Naive thymus-derived CD4-positive, alpha-beta T cell (primary cell): ENCODE results near the gene S1PR5. TPM values are rescaled to one million over a fixed set of nuclear protein-coding genes. Genes with fewer than 3 reads are reported as not detected.
A peak's percentile ranks its signal among the peaks of the same experiment; 100 is the strongest.

Experiments used
- ATAC-seq: fragments of 150-1000 bp; cut with Tn5 transposase; 2 replicates; pipeline ENCODE4 v1.10.0; 2021; ENCODE audit warnings: mild to moderate bottlenecking, moderate library complexity
- CTCF ChIA-PET: fragments of 350-600 bp; sonication (Branson Sonifier 250); formaldehyde crosslinking; loops from one replicate; lab custom pipeline; 2021; ENCODE audit warnings: antibody characterized with exemption; lab: Charles Lee
- POLR2A ChIA-PET: fragments of 350-600 bp; sonication (Branson Sonifier 250); formaldehyde crosslinking; loops from one replicate; lab custom pipeline; 2021; ENCODE audit warnings: antibody characterized with exemption, inconsistent platforms; lab: Charles Lee
- DNase-seq, 9 donors: peaks; one replicate each; pipeline versions ENCODE4 v3.0.0 to v3.0.0-alpha.2; 2020 to 2022; ENCODE audit warnings: mixed read lengths in 1 of 9
- H3K27ac ChIP-seq: one replicate; pipeline ENCODE4 v1.7.0; 2013; ENCODE audit warnings: mild to moderate bottlenecking, low read depth, low read length, moderate library complexity
- H3K27me3 ChIP-seq, 2 donors: one replicate each; pipeline ENCODE4 v1.7.0; 2013; ENCODE audit warnings: low read length in 2 of 2, mild to moderate bottlenecking in 2 of 2, moderate library complexity in 2 of 2; ENCODE audit not compliant: control insufficient read depth in 2 of 2, insufficient read depth in 2 of 2
- H3K36me3 ChIP-seq, 3 experiments: 1 replicate in 2 of 3; 2 replicates in 1 of 3; pipeline ENCODE4 v1.7.0; 2013; ENCODE audit warnings: low read length in 3 of 3, mild to moderate bottlenecking in 3 of 3, moderate library complexity in 1 of 3; ENCODE audit not compliant: insufficient read depth in 3 of 3, control insufficient read depth in 2 of 3
- H3K4me1 ChIP-seq, 2 donors: one replicate each; pipeline ENCODE4 v1.7.0; 2013; ENCODE audit warnings: low read length in 2 of 2, mild to moderate bottlenecking in 2 of 2, moderate library complexity in 1 of 2; ENCODE audit not compliant: control insufficient read depth in 2 of 2, insufficient read depth in 2 of 2
- H3K4me3 ChIP-seq: 2 replicates; pipeline ENCODE4 v1.7.0; 2013; ENCODE audit warnings: mild to moderate bottlenecking, low read length
- H3K9me3 ChIP-seq, 3 experiments: 1 replicate in 2 of 3; 2 replicates in 1 of 3; pipeline ENCODE4 v1.7.0; 2013; ENCODE audit warnings: low read length in 3 of 3; ENCODE audit not compliant: control insufficient read depth in 2 of 3
- H3K27ac Mint-ChIP-seq, 9 donors: one replicate each; pipeline ENCODE4 v1.8.0; 2020 to 2022; ENCODE audit warnings: mixed read lengths in 9 of 9, mild to moderate bottlenecking in 8 of 9, moderate library complexity in 5 of 9, inconsistent platforms in 2 of 9
- H3K27me3 Mint-ChIP-seq, 5 donors: one replicate each; pipeline ENCODE4 v1.8.0; 2021 to 2022; ENCODE audit warnings: mixed read lengths in 5 of 5, mild to moderate bottlenecking in 1 of 5
- H3K36me3 Mint-ChIP-seq, 5 donors: one replicate each; pipeline ENCODE4 v1.8.0; 2020 to 2022; ENCODE audit warnings: mixed read lengths in 5 of 5, mild to moderate bottlenecking in 3 of 5, inconsistent platforms in 1 of 5
- H3K4me1 Mint-ChIP-seq, 7 donors: one replicate each; pipeline ENCODE4 v1.8.0; 2020 to 2022; ENCODE audit warnings: mixed read lengths in 7 of 7, mild to moderate bottlenecking in 3 of 7, inconsistent platforms in 1 of 7
- H3K4me3 Mint-ChIP-seq, 10 donors: one replicate each; pipeline ENCODE4 v1.8.0; 2020 to 2022; ENCODE audit warnings: mild to moderate bottlenecking in 10 of 10, mixed read lengths in 10 of 10, moderate library complexity in 6 of 10, inconsistent platforms in 2 of 10
- H3K9me3 Mint-ChIP-seq, 11 donors: one replicate each; pipeline ENCODE4 v1.8.0; 2020 to 2022; ENCODE audit warnings: mixed read lengths in 11 of 11, mild to moderate bottlenecking in 4 of 11, inconsistent platforms in 1 of 11, moderate library complexity in 1 of 11
- intact Hi-C, 2 donors: fragments of 100-400 bp; cut with micrococcal nuclease; formaldehyde crosslinking; loops; one replicate each; pipeline ENCODE4 v1.15.1; 2023
- microRNA-seq: library from miRNA; unstranded; fragments of <30 nt; microRNA quantifications from one replicate; pipeline ENCODE4 v1.2.0, GENCODE V29; 2022; ENCODE audit warnings: borderline microRNAs expressed
- polyA plus RNA-seq, 2 donors: library from polyadenylated mRNA; unstranded; fragments of 300-500 nt; fragmentation: Illumina TruSeq; gene quantifications; one replicate each; pipeline ENCODE4 v1.2.3, GENCODE V29; 2021
- total RNA-seq, 6 experiments: library from RNA in 5 of 6; stranded (reverse) in 5 of 6; gene quantifications; 1 replicate in 5 of 6; 2 replicates in 1 of 6; pipeline ENCODE4 v1.2.3 and lab custom pipeline; 2021 to 2026

S1PR5 gene
- total and polyA plus RNA-seq, 7 experiments from 2014 or later, result 0.51 to 22.0 (median 0.61) TPM; not detected in 1

DNA sequence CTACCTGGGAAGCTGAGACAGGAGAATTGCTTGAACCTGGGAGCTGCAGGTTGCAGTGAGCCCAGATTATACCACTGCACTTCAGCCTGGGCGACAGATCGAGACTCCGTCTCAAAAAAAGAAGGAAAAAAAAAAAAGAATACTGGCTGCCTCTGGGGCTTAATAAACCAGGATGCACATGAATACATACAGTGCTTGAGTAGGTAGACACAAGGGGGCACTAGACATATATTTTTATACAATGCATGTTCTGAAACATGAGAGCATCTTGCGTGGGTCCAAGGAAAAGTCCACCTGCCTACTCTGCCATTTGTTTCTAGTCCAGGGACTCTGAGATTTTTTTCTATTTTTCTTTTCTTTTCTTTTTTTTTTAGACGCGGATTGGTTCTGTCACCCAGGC is 45.3 kb downstream of the S1PR5 start:
- ATAC-seq (peak; percentile 62), DNase-seq (peak in 3 of 9 donors; percentile 18 to 28 (median 25))
- no peaks in the 10 kb centered on the region for H3K36me3 ChIP-seq
- CTCF ChIA-PET, result no interaction called here
- no peaks in the 10 kb centered on the region for H3K9me3 ChIP-seq
- no peak overlapping the region for H3K27ac ChIP-seq
- POLR2A ChIA-PET, result no interaction called here
- H3K27me3 Mint-ChIP-seq, result peaks cover 0 to 7% (median 0%) of the 10 kb centered on the region in 5 donors
- peaks cover 0 to 3% (median 0%) of the 10 kb centered on the region in 5 donors for H3K36me3 Mint-ChIP-seq
- intact Hi-C loops, result loop anchor here in 1 of 2 donors (10.0 kb wide), 1 partner anchor 223 kb away; no protein-coding TSS in a partner anchor
- no peaks in the 10 kb centered on the region for H3K27me3 ChIP-seq
- H3K4me3 Mint-ChIP-seq, result no peak overlapping the region
- H3K9me3 Mint-ChIP-seq, result peaks cover 0 to 2% (median 0%) of the 10 kb centered on the region in 11 donors
- H3K4me1 Mint-ChIP-seq, result peaks cover 0 to 10% (median 2%) of the 10 kb centered on the region in 7 donors
- no peaks in the 10 kb centered on the region for H3K4me1 ChIP-seq
- no peak overlapping the region for H3K4me3 ChIP-seq
- H3K27ac Mint-ChIP-seq, result no peak overlapping the region

DNA sequence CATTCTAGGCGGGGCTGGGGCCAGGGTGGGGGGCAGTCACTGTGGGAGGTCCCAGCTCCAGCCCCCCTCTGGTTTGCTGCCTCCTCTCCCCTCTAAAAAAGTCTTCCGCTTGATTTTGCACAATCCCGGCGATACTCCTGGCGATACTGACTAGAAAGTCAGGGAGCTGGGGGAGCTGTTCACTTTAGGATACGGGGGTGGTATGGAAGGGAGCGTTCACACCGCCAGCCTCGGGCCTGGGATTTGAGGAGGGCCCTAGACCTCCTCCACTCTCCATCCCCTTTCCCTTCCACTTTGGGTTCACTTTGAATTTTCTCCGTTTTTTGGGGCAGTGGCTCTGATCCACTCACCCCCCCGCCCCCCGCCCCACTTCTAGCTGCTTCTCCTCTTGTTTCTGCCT is 49.1 kb downstream of the S1PR5 start:
- DNase-seq (no peak), ATAC-seq (no peak)
- intact Hi-C loops, result no loop called here
- Histone ChIP-seq H3K36me3 (no peaks in the 10 kb centered on the region), H3K9me3 (no peaks in the 10 kb centered on the region), H3K4me3 (no peak overlapping the region), H3K4me1 (no peaks in the 10 kb centered on the region), H3K27me3 (no peaks in the 10 kb centered on the region), H3K27ac (no peak overlapping the region)
- H3K4me3 Mint-ChIP-seq, result no peak overlapping the region
- peaks cover 0 to 3% (median 0%) of the 10 kb centered on the region in 7 donors for H3K4me1 Mint-ChIP-seq
- H3K27me3 Mint-ChIP-seq, result peaks cover 0 to 7% (median 0%) of the 10 kb centered on the region in 5 donors
- POLR2A ChIA-PET, result interaction anchor here (0.6 kb wide), 1 partner anchor 12 kb away, joined by 3 read pairs; no protein-coding TSS in a partner anchor
- CTCF ChIA-PET, result no interaction called here
- H3K36me3 Mint-ChIP-seq, result peaks cover 0 to 16% (median 0%) of the 10 kb centered on the region in 5 donors
- H3K9me3 Mint-ChIP-seq, result no peaks in the 10 kb centered on the region
- H3K27ac Mint-ChIP-seq, result no peak overlapping the region

DNA sequence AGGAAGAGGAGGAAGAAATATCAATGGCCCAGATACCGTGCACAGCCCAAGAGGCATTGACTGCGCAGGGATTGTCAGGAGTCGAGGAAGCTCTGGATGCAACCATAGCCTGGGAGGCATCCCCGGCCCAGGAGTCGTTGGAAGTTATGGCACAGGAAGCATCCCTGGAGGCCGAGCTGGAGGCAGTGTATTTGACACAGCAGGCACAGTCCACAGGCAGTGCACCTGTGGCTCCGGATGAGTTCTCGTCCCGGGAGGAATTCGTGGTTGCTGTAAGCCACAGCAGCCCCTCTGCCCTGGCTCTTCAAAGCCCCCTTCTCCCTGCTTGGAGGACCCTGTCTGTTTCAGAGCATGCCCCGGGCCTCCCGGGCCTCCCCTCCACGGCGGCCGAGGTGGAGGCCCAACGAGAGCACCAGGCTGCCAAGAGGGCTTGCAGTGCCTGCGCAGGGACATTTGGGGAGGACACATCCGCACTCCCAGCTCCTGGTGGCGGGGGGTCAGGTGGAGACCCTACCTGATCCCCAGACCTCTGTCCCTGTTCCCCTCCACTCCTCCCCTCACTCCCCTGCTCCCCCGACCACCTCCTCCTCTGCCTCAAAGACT is 50.0 kb downstream of the S1PR5 start:
- ATAC-seq, result no peak
- CTCF ChIA-PET, result no interaction called here
- POLR2A ChIA-PET, result interaction anchor here (0.6 kb wide), 1 partner anchor 13 kb away, joined by 3 read pairs; no protein-coding TSS in a partner anchor
- no peak for DNase-seq
- H3K27me3 Mint-ChIP-seq, result peaks cover 0 to 7% (median 0%) of the 10 kb centered on the region in 5 donors
- Histone ChIP-seq H3K27ac (no peak overlapping the region), H3K4me3 (no peak overlapping the region), H3K9me3 (no peaks in the 10 kb centered on the region), H3K4me1 (no peaks in the 10 kb centered on the region), H3K36me3 (no peaks in the 10 kb centered on the region), H3K27me3 (no peaks in the 10 kb centered on the region)
- no peak overlapping the region for H3K4me3 Mint-ChIP-seq
- no peaks in the 10 kb centered on the region for H3K9me3 Mint-ChIP-seq
- H3K27ac Mint-ChIP-seq, result no peak overlapping the region
- intact Hi-C loops, result no loop called here
- H3K4me1 Mint-ChIP-seq, result peaks cover 0 to 5% (median 1%) of the 10 kb centered on the region in 7 donors
- peaks cover 0 to 21% (median 0%) of the 10 kb centered on the region in 5 donors for H3K36me3 Mint-ChIP-seq

DNA sequence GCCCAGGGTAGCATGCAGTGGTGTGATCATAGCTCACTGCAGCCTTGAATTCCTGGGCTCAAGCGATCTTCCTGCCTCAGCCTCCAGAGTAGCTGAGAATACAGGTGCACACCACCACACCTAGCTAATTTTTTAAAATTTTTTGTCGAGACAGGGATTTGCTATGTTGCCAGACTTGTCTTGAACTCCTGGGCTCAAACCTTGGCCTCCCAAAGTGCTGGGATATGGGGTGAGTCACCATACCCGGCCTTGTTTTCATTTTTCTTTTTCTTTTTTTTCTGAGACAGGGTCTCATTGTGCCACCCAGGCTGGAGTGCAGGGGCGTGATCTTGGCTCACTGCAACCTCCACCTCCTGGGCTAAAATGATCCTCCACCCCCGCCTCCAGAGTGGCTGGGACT is 52.8 kb downstream of the S1PR5 start:
- no peaks in the 10 kb centered on the region for H3K9me3 Mint-ChIP-seq

More for the DNA sequence above, 52.8 kb downstream of the S1PR5 start:
- ChIA-PET POLR2A (no interaction called here), CTCF (interaction anchor here (0.6 kb wide), 1 partner anchor 275 kb away, joined by 3 read pairs; no protein-coding TSS in a partner anchor)
- ATAC-seq (no peak), DNase-seq (no peak)
- Histone ChIP-seq H3K36me3 (no peaks in the 10 kb centered on the region), H3K4me1 (peaks cover 3 to 5% of the 10 kb centered on the region in 2 donors), H3K4me3 (no peak overlapping the region), H3K27me3 (no peaks in the 10 kb centered on the region), H3K27ac (no peak overlapping the region), H3K9me3 (no peaks in the 10 kb centered on the region)
- Mint-ChIP-seq H3K4me3 (peak overlapping the region in 1 of 10 donors; percentile 16), H3K27me3 (peaks cover 0 to 7% (median 0%) of the 10 kb centered on the region in 5 donors), H3K4me1 (peaks cover 0 to 11% (median 6%) of the 10 kb centered on the region in 7 donors), H3K36me3 (peaks cover 0 to 25% (median 0%) of the 10 kb centered on the region in 5 donors), H3K27ac (no peak overlapping the region)
- intact Hi-C loops, result no loop called here

Small RNAs within 50 kb of the gene (microRNA-seq; reads per million reads assigned to microRNA genes)
- gene MIR1238, result not detected

Other genes starting within 250 kb of the S1PR5 start
- 10 to 100 TPM in 3 of 5 experiments, 1 to 10 TPM in 2; 3.6 to 47.2 (median 16.3) TPM for gene ICAM1, start 246.3 kb downstream of the S1PR5 start, total RNA-seq
- gene ICAM1, start 246.3 kb downstream of the S1PR5 start, polyA plus RNA-seq, result 1 to 10 TPM; 1.2 to 3.9 TPM
- gene ICAM4, start 230.5 kb downstream of the S1PR5 start, total RNA-seq, result 1 to 10 TPM in 3 of 5 experiments, under 1 TPM in 2; 0.40 to 3.7 (median 1.2) TPM
- under 1 TPM; 0.52 to 0.55 TPM for gene ICAM4, start 230.5 kb downstream of the S1PR5 start, polyA plus RNA-seq
- gene ICAM5, start 227.5 kb downstream of the S1PR5 start, total RNA-seq, result 1 to 10 TPM in 1 of 5 experiments, under 1 TPM in 2, not detected in 2; 0.46 to 2.4 (median 0.48) TPM
- not detected for gene ICAM5, start 227.5 kb downstream of the S1PR5 start, polyA plus RNA-seq
- 10 to 100 TPM in 1 of 5 experiments, 1 to 10 TPM in 4; 1.2 to 11.4 (median 6.2) TPM for gene ZGLP1, start 207.6 kb downstream of the S1PR5 start, total RNA-seq
- under 1 TPM in 1 of 2 donors, not detected in 1; 0.22 TPM for gene ZGLP1, start 207.6 kb downstream of the S1PR5 start, polyA plus RNA-seq
- 10 to 100 TPM in 2 of 5 experiments, 1 to 10 TPM in 3; 5.7 to 10.5 (median 9.3) TPM for gene FDX2, start 201.4 kb downstream of the S1PR5 start, total RNA-seq
- 10 to 100 TPM; 18.3 to 19.4 TPM for gene FDX2, start 201.4 kb downstream of the S1PR5 start, polyA plus RNA-seq
- 10 to 100 TPM; 43.2 to 81.1 (median 50.2) TPM for gene RAVER1, start 183.9 kb downstream of the S1PR5 start, total RNA-seq
- gene RAVER1, start 183.9 kb downstream of the S1PR5 start, polyA plus RNA-seq, result 10 to 100 TPM; 15.6 to 31.9 TPM
- 100 to 1,000 TPM; 165 to 202 (median 189) TPM for gene ICAM3, start 177.8 kb downstream of the S1PR5 start, total RNA-seq
- gene ICAM3, start 177.8 kb downstream of the S1PR5 start, polyA plus RNA-seq, result 100 to 1,000 TPM; 229 to 244 TPM
- gene TYK2, start 136.9 kb downstream of the S1PR5 start, total RNA-seq, result 100 to 1,000 TPM; 224 to 346 (median 284) TPM
- 10 to 100 TPM; 45.4 to 55.6 TPM for gene TYK2, start 136.9 kb downstream of the S1PR5 start, polyA plus RNA-seq
- gene CDC37, start 113.9 kb downstream of the S1PR5 start, total RNA-seq, result 100 to 1,000 TPM; 169 to 229 (median 180) TPM
- 10 to 100 TPM; 62.8 to 99.2 TPM for gene CDC37, start 113.9 kb downstream of the S1PR5 start, polyA plus RNA-seq
- gene PDE4A, start 96.9 kb downstream of the S1PR5 start, total RNA-seq, result 10 to 100 TPM in 2 of 5 experiments, 1 to 10 TPM in 2, under 1 TPM in 1; 0.59 to 51.8 (median 5.0) TPM
- gene PDE4A, start 96.9 kb downstream of the S1PR5 start, polyA plus RNA-seq, result 1 to 10 TPM in 1 of 2 donors, under 1 TPM in 1; 0.47 to 2.0 TPM
- 10 to 100 TPM; 12.9 to 83.6 (median 31.4) TPM for gene KEAP1, start 14.1 kb downstream of the S1PR5 start, total RNA-seq
- 10 to 100 TPM; 21.9 to 37.7 TPM for gene KEAP1, start 14.1 kb downstream of the S1PR5 start, polyA plus RNA-seq
- gene ATG4D, start 26.5 kb upstream of the S1PR5 start, total RNA-seq, result 10 to 100 TPM; 41.7 to 70.3 (median 56.7) TPM
- 10 to 100 TPM; 12.9 to 21.8 TPM for gene ATG4D, start 26.5 kb upstream of the S1PR5 start, polyA plus RNA-seq
- 10 to 100 TPM; 48.4 to 84.1 (median 60.4) TPM for gene KRI1, start 48.6 kb upstream of the S1PR5 start, total RNA-seq
- 10 to 100 TPM; 13.7 to 47.6 TPM for gene KRI1, start 48.6 kb upstream of the S1PR5 start, polyA plus RNA-seq
- gene CDKN2D, start 51.5 kb upstream of the S1PR5 start, total RNA-seq, result 10 to 100 TPM; 20.5 to 73.9 (median 47.5) TPM
- gene CDKN2D, start 51.5 kb upstream of the S1PR5 start, polyA plus RNA-seq, result 100 to 1,000 TPM in 1 of 2 donors, 10 to 100 TPM in 1; 72.9 to 102 TPM
- gene AP1M2, start 69.9 kb upstream of the S1PR5 start, total RNA-seq, result not detected
- not detected for gene AP1M2, start 69.9 kb upstream of the S1PR5 start, polyA plus RNA-seq
- gene SLC44A2, start 108.1 kb upstream of the S1PR5 start, total RNA-seq, result 100 to 1,000 TPM; 148 to 272 (median 194) TPM
- 100 to 1,000 TPM; 216 to 375 TPM for gene SLC44A2, start 108.1 kb upstream of the S1PR5 start, polyA plus RNA-seq
- gene ILF3, start 136.9 kb upstream of the S1PR5 start, total RNA-seq, result 100 to 1,000 TPM; 346 to 515 (median 368) TPM
- gene ILF3, start 136.9 kb upstream of the S1PR5 start, polyA plus RNA-seq, result 10 to 100 TPM; 91.0 to 99.9 TPM
- 10 to 100 TPM; 36.1 to 63.4 (median 54.9) TPM for gene QTRT1, start 184.0 kb upstream of the S1PR5 start, total RNA-seq
- gene QTRT1, start 184.0 kb upstream of the S1PR5 start, polyA plus RNA-seq, result 10 to 100 TPM; 38.0 to 41.8 TPM
- gene DNM2, start 200.6 kb upstream of the S1PR5 start, total RNA-seq, result 100 to 1,000 TPM; 238 to 340 (median 269) TPM
- 100 to 1,000 TPM in 1 of 2 donors, 10 to 100 TPM in 1; 49.1 to 111 TPM for gene DNM2, start 200.6 kb upstream of the S1PR5 start, polyA plus RNA-seq